PC-3 (cell line): ENCODE results near the gene PDE6A.

Experiments
- CTCF ChIP-seq: fragments of 300-600 bp; sonication (generic); conservative IDR thresholded peaks from 2 replicates; pipeline ENCODE4 v1.5.1; 2017; ENCODE audit warnings: antibody characterized with exemption, low read depth, mild to moderate bottlenecking, low read length
- EZH2 ChIP-seq: fragments of 300-600 bp; sonication (generic); IDR thresholded peaks from one replicate; pipeline ENCODE4 v1.6.1; 2017; ENCODE audit warnings: antibody characterized with exemption, mild to moderate bottlenecking, low read length; ENCODE audit not compliant: unreplicated experiment
- EZH2phosphoT487 ChIP-seq: fragments of 300-600 bp; sonication (generic); IDR thresholded peaks from 2 replicates; pipeline ENCODE4 v1.6.1; 2018; ENCODE audit warnings: mild to moderate bottlenecking, antibody characterized with exemption, low read length, borderline replicate concordance

- TF ChIP-seq CTCF = no peak
- TF ChIP-seq EZH2 = no peak
- no peak for TF ChIP-seq EZH2phosphoT487
Observed at GRCh38 chr5:149922950-149923349, 21.6 kb downstream of the PDE6A start.
